Body of pancreas (tissue), 4 donors: ENCODE measurements around the gene TH. TPM values are rescaled to one million over a fixed set of nuclear protein-coding genes. Genes with fewer than 3 reads are reported as not detected.

Experiments used
- ATAC-seq: fragments of 150-250 bp; one replicate; pipeline ENCODE4 v1.9.1; 2016
- DNase-seq, 4 donors: peaks; one replicate each; pipeline ENCODE4 v3.0.0-alpha.2; 2019
- H3K27ac ChIP-seq, 4 donors: fragments of 200-600 bp; sonication (generic); 1 replicate in 3 of 4; 2 replicates in 1 of 4; pipeline versions ENCODE4 v1.5.1 to v1.6.1; 2016 to 2019; ENCODE audit warnings: mild to moderate bottlenecking in 1 of 4, mixed read lengths in 1 of 4, moderate library complexity in 1 of 4
- H3K27me3 ChIP-seq, 2 donors: fragments of 200-600 bp; sonication (generic); one replicate each; pipeline ENCODE4 v1.6.0; 2016; ENCODE audit warnings: mild to moderate bottlenecking in 1 of 2
- H3K36me3 ChIP-seq, 2 donors: fragments of 200-600 bp; sonication (generic); replicated peaks in 1 of 2; 2 replicates each; pipeline ENCODE4 v1.5.1; 2016; ENCODE audit warnings: low read depth in 2 of 2; ENCODE audit not compliant: insufficient read depth in 1 of 2
- H3K4me1 ChIP-seq: fragments of 200-600 bp; sonication (generic); one replicate; pipeline ENCODE4 v1.6.0; 2016
- H3K4me3 ChIP-seq, 2 donors: fragments of 200-600 bp; sonication (generic); 1 replicate in 1 of 2; 2 replicates in 1 of 2; pipeline ENCODE4 v1.5.1; 2016 to 2019
- H3K9me3 ChIP-seq, 3 donors: fragments of 200-600 bp; sonication (generic); 1 replicate in 2 of 3; 2 replicates in 1 of 3; pipeline ENCODE4 v1.5.1; 2016
- CTCF ChIP-seq, 7 experiments: fragments of 450-650 bp in 4 of 7; fragments of 200-600 bp in 3 of 7; sonication (generic) in 3 of 7; IDR thresholded peaks; one replicate each; pipeline ENCODE4 v1.5.1; 2016 to 2019; ENCODE audit warnings: antibody characterized with exemption in 7 of 7
- POLR2A ChIP-seq, 3 donors: fragments of 450-650 bp; IDR thresholded peaks; one replicate each; pipeline ENCODE4 v1.6.1; 2016; ENCODE audit warnings: antibody characterized with exemption in 3 of 3, mild to moderate bottlenecking in 2 of 3
- WGBS, 2 donors: methylation state at CpG; one replicate each; pipeline ENCODE4 v1.1.5; 2017; 5-methylcytosine and 5-hydroxymethylcytosine counted together
- intact Hi-C: fragments of 100-400 bp; cut with DNase I; formaldehyde crosslinking; loops from one replicate; pipeline ENCODE4 v1.15.1; 2023
- total RNA-seq, 2 donors: library from RNA; depleted of rRNA; stranded (reverse); fragments of >200 nt; gene quantifications; one replicate each; pipeline ENCODE4 v1.1.0, GENCODE V29; 2016

The TH gene
- total RNA-seq, 2 donors from 2014 or later: 0.66 TPM; not detected in 1

- ATAC-seq (no peak), DNase-seq (peak in 2 of 4 donors; percentile 2 to 12)
- H3K4me3 ChIP-seq: no peak overlapping the region
- H3K9me3 ChIP-seq: no peaks in the 10 kb centered on the region
- H3K36me3 ChIP-seq: no peaks in the 10 kb centered on the region
- peak overlapping the region in 3 of 4 donors; percentile 45 to 65 (median 64) for H3K27ac ChIP-seq
- 67 to 85% methylated on average over 4 to 10 of the region's 10 CpGs for WGBS, 2 donors
- intact Hi-C loops: no loop called here
- H3K27me3 ChIP-seq: no peaks in the 10 kb centered on the region
- H3K4me1 ChIP-seq: peaks cover 16% of the 10 kb centered on the region
- TF ChIP-seq POLR2A (IDR thresholded peaks at IDR 0.05) (no peak), CTCF (IDR thresholded peaks at IDR 0.05) (no peak)
These were observed 31.4 kb upstream of the TH start for GRCh38 chr11:2202900-2203439.

- Histone ChIP-seq H3K4me1 (peaks cover 14% of the 10 kb centered on the region), H3K36me3 (no peaks in the 10 kb centered on the region), H3K27ac (peak overlapping the region in 3 of 4 donors; percentile 45 to 65 (median 64)), H3K9me3 (no peaks in the 10 kb centered on the region), H3K4me3 (no peak overlapping the region), H3K27me3 (no peaks in the 10 kb centered on the region)
- intact Hi-C loops: no loop called here
- WGBS, 2 donors: 39 to 44% methylated on average over 13 to 23 of the region's 29 CpGs
- ATAC-seq (peak; percentile 80), DNase-seq (peak; percentile 64 to 79 (median 79))
- TF ChIP-seq CTCF (IDR thresholded peaks at IDR 0.05): no peak
- peak in 1 of 3 donors; percentile 22 for TF ChIP-seq POLR2A (IDR thresholded peaks at IDR 0.05)
These were observed 30.7 kb upstream of the TH start for GRCh38 chr11:2202071-2202899.

GRCh38 chr11:2201542-2201941 lies 29.9 kb upstream of the TH start:
- TF ChIP-seq CTCF (IDR thresholded peaks at IDR 0.05) (no peak), POLR2A (IDR thresholded peaks at IDR 0.05) (no peak)
- Histone ChIP-seq H3K27ac (peak overlapping the region in 1 of 4 donors; percentile 64), H3K27me3 (no peaks in the 10 kb centered on the region), H3K9me3 (no peaks in the 10 kb centered on the region), H3K36me3 (no peaks in the 10 kb centered on the region), H3K4me1 (peaks cover 14% of the 10 kb centered on the region), H3K4me3 (no peak overlapping the region)
- DNase-seq: peak in 1 of 4 donors; percentile 3
- no peak for ATAC-seq
- intact Hi-C loops: no loop called here
- WGBS, 2 donors: 42 to 60% methylated on average over 2 of the region's 2 CpGs

- DNase-seq: no peak
- Histone ChIP-seq H3K27me3 (no peaks in the 10 kb centered on the region), H3K9me3 (no peaks in the 10 kb centered on the region), H3K4me3 (no peak overlapping the region), H3K4me1 (peaks cover 14% of the 10 kb centered on the region), H3K27ac (no peak overlapping the region), H3K36me3 (no peaks in the 10 kb centered on the region)
- no peak for ATAC-seq
- TF ChIP-seq CTCF (IDR thresholded peaks at IDR 0.05): no peak
- no peak for TF ChIP-seq POLR2A (IDR thresholded peaks at IDR 0.05)
- intact Hi-C loops: no loop called here
- 63 to 85% methylated on average over 1 of the region's 1 CpG for WGBS, 2 donors
These were observed 29.4 kb upstream of the TH start for GRCh38 chr11:2200957-2201519.
